Measurements from ENCODE around the gene MTA1.

The MTA1 gene

GRCh38 chr14:105386581-105387529 lies 32.8 kb upstream of the MTA1 start:
- DNase-seq (ENCODE audit: low spot score): no peak
- CTCF ChIA-PET: no interaction called here
- no peak overlapping the region for H3K27ac ChIP-seq
- no peak for TF ChIP-seq CTCF (conservative IDR thresholded peaks at IDR 0.05; ENCODE audit: low read depth)
- POLR2A ChIA-PET (ENCODE audit: low non-redundant PET): interaction anchor here (0.5 kb wide), 1 partner anchor 86 kb away, joined by 4 read pairs; the partner anchor contains the start of gene BRF1

DNA sequence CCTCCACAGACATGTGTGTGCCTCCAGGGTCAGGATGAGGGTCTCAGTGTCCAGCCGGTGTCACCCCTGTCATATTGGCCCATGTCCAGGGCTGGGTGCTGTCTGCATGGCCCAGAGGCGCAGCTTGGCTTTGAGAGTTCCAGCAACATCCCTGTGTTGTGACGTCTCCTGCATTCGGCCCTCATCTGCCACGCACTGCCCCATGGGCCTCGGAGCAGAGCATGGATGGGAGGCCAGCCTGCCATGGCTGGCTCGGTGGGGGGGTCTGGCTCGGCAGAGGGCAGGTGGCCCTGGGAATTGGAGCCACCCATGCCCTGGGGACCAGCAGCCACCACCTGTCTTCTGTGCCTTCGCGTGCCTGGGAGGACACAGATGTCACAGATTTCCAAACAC lies 32.1 kb upstream of the MTA1 start:
- 0 out of 2 replicates have a peak overlapping the region, but pooled peaks have one; percentile 13 for H3K27ac ChIP-seq
- ChIA-PET POLR2A (ENCODE audit: low non-redundant PET) (no interaction called here), CTCF (no interaction called here)
- TF ChIP-seq CTCF (conservative IDR thresholded peaks at IDR 0.05; ENCODE audit: low read depth): no peak
- DNase-seq (ENCODE audit: low spot score): no peak

- H3K27ac ChIP-seq: 0 out of 2 replicates have a peak overlapping the region, but pooled peaks have one; percentile 13
- no peak for TF ChIP-seq CTCF (conservative IDR thresholded peaks at IDR 0.05; ENCODE audit: low read depth)
- DNase-seq (ENCODE audit: low spot score): no peak
- ChIA-PET POLR2A (ENCODE audit: low non-redundant PET) (no interaction called here), CTCF (interaction anchor here (0.6 to 1.6 kb wide), 2 partner anchors 14 to 294 kb away, joined by 3 to 7 read pairs; no protein-coding TSS in a partner anchor)
These were observed 31.3 kb upstream of the MTA1 start for GRCh38 chr14:105388110-105388951.

DNA sequence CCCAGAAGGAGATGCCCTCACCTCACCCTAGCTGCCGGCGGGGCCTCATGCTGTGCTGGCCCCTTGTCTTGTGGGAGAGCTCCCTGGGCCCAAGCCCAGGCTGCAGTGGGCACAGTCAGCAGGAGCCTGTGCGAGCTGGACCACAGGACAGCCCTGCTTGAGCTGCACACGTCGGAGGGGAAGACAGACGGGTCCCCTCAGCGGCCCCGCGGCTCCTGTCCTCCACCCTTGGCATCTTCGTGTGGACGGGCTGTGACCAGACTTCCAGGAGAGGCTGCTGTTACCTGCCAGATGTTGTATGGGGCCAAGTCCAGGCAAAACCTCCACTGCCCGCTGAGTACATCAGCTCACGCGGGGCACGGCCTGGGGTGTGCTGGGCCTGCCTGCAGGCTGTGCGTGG lies 30.7 kb upstream of the MTA1 start:
- ChIA-PET POLR2A (ENCODE audit: low non-redundant PET) (no interaction called here), CTCF (interaction anchor here (0.6 to 1.6 kb wide), 2 partner anchors 15 to 295 kb away, joined by 3 to 7 read pairs; no protein-coding TSS in a partner anchor)
- DNase-seq (ENCODE audit: low spot score): no peak
- H3K27ac ChIP-seq: 0 out of 2 replicates have a peak overlapping the region, but pooled peaks have one; percentile 13
- TF ChIP-seq CTCF (conservative IDR thresholded peaks at IDR 0.05; ENCODE audit: low read depth): no peak

- ChIA-PET CTCF (interaction anchor here (1.6 kb wide), 1 partner anchor 15 kb away, joined by 7 read pairs; no protein-coding TSS in a partner anchor), POLR2A (ENCODE audit: low non-redundant PET) (no interaction called here)
- DNase-seq (ENCODE audit: low spot score): no peak
- TF ChIP-seq CTCF (conservative IDR thresholded peaks at IDR 0.05; ENCODE audit: low read depth): no peak
- H3K27ac ChIP-seq: 0 out of 2 replicates have a peak overlapping the region, but pooled peaks have one; percentile 13
These were observed 30.1 kb upstream of the MTA1 start for GRCh38 chr14:105389534-105389933.
